ENCODE results near the gene CCDC27.

The CCDC27 gene

DNA sequence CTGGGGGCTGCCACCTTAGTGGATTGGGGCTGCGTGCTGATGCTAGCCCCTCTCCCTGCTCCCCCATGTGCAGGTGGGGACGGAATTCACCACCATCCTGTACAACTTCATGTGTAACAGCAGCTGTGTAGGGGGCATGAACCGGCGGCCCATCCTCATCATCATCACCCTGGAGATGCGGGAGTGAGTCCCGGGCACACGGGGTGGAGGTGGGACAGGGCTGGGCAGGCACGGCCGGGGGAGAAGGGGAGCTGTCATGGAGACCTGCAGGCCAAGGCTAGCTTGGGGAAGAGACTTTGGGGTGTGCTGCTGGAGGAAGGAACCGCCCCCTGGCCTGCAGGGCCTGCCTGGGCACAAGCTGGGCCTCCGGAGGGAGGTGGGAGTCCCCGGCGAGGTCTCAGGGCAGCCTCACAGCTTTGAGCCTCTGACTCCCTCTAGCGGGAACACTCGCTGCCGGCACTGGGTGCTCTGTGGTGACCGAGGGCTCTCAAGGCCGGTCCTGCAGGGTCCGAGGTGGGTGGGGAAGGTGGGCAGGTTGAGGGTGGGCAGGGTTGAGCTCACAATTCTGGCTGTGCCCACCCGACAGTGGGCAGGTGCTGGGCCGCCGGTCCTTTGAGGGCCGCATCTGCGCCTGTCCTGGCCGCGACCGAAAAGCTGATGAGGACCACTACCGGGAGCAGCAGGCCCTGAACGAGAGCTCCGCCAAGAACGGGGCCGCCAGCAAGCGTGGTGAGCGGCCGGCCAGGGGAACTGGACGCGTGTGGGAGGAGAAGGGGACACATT lies 25.0 kb upstream of the CCDC27 start:
- Mint-ChIP-seq H3K4me3 (no peak overlapping the region), H3K27me3 (ENCODE audit: low read depth) (no peaks in the 10 kb centered on the region), H3K4me1 (ENCODE audit: low read depth) (peaks cover 2% of the 10 kb centered on the region), H3K27ac (no peak overlapping the region), H3K9me3 (no peaks in the 10 kb centered on the region), H3K36me3 (ENCODE audit: low read depth) (no peaks in the 10 kb centered on the region)
- DNase-seq (ENCODE audit: low spot score): no peak

DNA sequence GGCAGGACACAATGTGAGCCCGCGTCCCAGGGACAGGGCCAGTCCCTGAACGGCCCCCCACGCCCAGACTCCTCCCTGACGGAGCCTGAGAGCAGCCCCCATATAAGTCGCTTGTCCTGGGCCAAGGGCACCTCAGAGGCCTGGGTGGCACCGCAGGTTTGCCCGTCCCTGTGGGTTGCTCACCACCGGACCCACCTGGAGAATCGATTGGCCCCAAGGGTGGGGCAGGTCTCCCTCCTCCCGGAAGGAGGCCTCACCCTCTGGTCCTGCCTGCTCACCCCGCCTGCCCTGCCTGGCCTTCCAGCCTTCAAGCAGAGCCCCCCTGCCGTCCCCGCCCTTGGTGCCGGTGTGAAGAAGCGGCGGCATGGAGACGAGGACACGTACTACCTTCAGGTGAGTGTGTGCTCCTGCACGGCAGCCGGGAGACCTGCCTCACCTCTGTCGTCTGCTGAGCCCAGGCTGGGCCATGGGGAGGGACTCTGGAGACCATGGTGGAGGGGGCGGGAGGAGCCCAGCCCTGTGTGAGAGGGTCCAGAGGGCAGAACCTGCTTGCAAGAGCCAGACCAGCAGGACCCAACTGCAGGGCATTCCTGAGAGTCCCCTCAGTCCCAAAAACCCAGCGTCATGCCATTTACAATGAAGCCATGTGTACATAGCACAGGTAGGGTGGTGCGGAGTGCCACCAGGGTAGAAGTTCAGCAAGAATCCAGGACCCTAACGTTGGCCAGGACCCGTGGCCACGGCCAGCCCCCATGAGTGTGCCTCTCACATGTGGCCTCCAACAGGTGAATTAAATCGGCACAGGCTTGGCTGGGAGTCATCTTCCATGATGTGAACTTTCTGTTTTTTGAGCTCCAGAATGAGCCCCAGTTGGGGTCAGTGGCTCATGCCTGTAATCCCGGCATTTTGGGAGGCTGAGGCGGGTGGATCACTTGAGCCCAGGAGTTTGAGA lies 24.1 kb upstream of the CCDC27 start:
- no peak overlapping the region for H3K4me3 Mint-ChIP-seq
- H3K27me3 Mint-ChIP-seq (ENCODE audit: low read depth): no peaks in the 10 kb centered on the region
- no peaks in the 10 kb centered on the region for H3K36me3 Mint-ChIP-seq (ENCODE audit: low read depth)
- H3K27ac Mint-ChIP-seq: no peak overlapping the region
- no peaks in the 10 kb centered on the region for H3K9me3 Mint-ChIP-seq
- DNase-seq (ENCODE audit: low spot score): no peak
- peaks cover 2% of the 10 kb centered on the region for H3K4me1 Mint-ChIP-seq (ENCODE audit: low read depth)

DNA sequence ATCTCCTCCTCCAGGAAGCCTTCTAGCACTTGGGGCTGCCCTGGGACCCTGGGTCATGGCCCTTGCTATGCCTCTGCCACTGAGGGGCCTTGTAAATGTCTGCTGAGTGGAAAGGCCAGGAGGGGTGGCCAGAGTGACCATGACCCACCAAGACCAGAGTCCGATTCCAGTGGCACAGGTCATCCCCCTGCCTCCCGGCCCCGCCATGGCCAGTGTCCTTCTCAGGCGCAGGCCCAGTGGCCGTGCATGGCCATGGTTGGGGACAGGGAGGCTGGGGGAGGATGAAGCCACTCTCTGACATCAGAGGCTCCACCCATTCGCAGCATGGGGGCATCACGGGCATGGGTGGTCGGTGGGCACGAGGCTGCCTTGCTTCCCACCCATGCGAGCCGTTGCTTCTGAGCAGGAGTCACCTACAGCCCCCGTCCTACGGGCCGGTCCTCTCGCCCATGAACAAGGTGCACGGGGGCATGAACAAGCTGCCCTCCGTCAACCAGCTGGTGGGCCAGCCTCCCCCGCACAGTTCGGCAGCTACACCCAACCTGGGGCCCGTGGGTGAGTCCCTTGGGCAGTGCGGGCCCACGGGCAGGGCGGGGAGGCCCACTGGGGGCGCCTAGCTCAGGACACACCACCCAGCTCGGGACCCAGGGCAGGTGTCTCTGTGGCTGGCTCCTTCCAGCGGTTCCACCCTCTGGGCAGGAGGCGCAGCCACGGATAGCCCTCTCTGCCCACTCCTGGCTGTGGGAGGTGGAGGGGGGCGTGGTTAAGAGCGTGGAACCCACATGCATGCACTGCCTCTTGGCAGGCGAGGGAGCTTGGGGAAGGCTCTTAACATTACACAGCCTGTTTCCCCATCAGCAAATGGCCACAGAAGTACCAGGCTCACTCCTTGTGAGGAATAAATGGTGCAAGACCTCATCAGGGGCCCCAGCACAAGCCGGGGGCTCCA lies 22.4 kb upstream of the CCDC27 start:
- H3K4me3 Mint-ChIP-seq: no peak overlapping the region

DNA sequence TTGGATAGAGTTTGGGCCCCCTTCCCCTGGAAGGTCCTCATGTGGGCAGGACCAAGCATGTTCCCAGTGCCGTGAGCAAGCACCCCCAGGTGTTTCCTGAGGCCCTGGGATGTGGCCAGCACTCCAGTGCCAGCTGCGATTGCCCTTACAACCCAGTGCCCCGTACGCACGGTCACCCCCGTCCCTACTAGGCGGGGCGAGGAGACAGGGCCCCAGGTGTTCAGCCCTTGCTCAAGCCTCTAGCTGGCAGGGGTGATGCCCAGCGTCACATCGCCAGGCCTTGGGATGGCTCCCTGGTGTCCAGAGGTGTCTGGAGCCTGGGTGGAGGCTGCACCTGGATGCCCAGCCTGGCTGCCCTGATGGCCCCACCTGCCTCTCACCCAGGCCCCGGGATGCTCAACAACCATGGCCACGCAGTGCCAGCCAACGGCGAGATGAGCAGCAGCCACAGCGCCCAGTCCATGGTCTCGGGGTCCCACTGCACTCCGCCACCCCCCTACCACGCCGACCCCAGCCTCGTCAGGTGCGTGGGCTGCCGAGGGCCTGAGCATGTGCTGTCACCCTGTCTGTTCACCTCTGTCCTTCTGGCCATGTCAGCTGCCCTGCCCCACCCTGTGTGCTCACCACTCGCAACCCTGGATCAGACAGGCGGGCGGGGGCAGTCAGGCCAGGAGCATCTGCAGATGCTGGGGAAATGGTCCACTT lies 21.6 kb upstream of the CCDC27 start:
- H3K27me3 Mint-ChIP-seq (ENCODE audit: low read depth): no peaks in the 10 kb centered on the region
- no peak for DNase-seq (ENCODE audit: low spot score)
- H3K9me3 Mint-ChIP-seq: no peaks in the 10 kb centered on the region
- H3K36me3 Mint-ChIP-seq (ENCODE audit: low read depth): no peaks in the 10 kb centered on the region
- no peaks in the 10 kb centered on the region for H3K4me1 Mint-ChIP-seq (ENCODE audit: low read depth)
- no peak overlapping the region for H3K4me3 Mint-ChIP-seq
- no peak overlapping the region for H3K27ac Mint-ChIP-seq

More for the DNA sequence above, 22.4 kb upstream of the CCDC27 start:
- Mint-ChIP-seq H3K4me1 (ENCODE audit: low read depth) (no peaks in the 10 kb centered on the region), H3K27me3 (ENCODE audit: low read depth) (no peaks in the 10 kb centered on the region), H3K9me3 (no peaks in the 10 kb centered on the region), H3K27ac (no peak overlapping the region), H3K36me3 (ENCODE audit: low read depth) (no peaks in the 10 kb centered on the region)
- no peak for DNase-seq (ENCODE audit: low spot score)

DNA sequence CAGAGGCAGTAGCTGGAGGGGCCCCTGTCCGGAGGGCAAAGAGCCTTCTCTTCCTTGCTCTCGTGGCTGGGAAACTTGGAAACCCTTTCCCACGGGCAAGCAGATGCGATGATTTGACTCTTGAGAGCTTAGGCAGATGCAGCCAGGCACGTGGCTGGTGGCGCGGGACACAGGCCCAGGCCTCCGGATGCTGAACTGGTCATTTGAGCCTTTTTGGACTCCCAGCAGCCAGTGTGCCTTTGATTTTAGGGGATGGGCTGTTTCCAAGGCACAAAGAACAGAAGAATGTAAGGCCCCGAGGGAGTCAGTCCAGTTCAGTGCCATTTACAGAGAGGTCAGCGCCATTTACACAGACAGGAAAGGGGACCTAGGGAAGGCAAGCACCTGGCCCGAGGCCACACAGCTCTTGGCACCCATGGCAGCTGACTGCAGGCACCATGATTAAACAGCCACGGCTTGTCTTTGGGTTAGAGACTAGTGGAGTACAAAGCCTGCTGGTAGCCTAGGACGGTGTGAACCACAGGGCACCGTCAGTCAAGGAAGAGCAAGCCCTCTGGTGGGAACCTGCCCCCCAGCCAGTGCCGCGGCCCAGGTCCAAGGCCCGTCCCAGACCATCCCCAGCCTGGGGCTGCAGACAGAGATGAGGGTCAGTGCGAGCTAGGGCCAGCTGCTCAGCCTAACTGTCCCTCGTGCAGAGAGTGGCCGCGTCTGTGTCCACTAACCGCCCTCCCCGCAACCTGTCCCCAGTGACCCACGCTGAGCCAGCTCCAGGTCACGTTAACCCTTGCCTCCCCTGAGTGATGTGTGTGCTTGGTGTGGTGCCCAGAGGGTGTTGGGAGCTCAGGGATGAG lies 20.4 kb upstream of the CCDC27 start:
- Mint-ChIP-seq H3K36me3 (ENCODE audit: low read depth) (no peaks in the 10 kb centered on the region), H3K9me3 (no peaks in the 10 kb centered on the region), H3K4me1 (ENCODE audit: low read depth) (peaks cover 1% of the 10 kb centered on the region), H3K4me3 (no peak overlapping the region), H3K27me3 (ENCODE audit: low read depth) (no peaks in the 10 kb centered on the region), H3K27ac (no peak overlapping the region)
- no peak for DNase-seq (ENCODE audit: low spot score)

DNA sequence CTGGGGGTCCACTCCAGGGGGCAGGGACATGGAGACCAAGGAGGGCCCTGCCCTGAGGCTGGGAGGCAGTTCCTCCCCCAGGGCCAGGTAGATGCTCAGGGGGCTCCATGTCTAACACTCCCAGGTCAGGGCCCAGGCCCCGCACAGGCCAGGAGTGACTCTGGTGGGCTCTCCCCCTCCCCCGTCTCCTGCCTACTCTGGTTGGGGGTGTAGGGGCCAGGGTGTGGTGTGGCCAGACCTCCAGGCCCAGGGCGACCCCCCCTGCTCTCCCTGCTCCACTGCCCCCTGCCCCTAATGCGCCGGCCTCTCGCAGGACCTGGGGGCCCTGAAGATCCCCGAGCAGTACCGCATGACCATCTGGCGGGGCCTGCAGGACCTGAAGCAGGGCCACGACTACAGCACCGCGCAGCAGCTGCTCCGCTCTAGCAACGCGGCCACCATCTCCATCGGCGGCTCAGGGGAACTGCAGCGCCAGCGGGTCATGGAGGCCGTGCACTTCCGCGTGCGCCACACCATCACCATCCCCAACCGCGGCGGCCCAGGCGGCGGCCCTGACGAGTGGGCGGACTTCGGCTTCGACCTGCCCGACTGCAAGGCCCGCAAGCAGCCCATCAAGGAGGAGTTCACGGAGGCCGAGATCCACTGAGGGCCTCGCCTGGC lies 19.7 kb upstream of the CCDC27 start:
- H3K27me3 Mint-ChIP-seq (ENCODE audit: low read depth): no peaks in the 10 kb centered on the region
- no peaks in the 10 kb centered on the region for H3K36me3 Mint-ChIP-seq (ENCODE audit: low read depth)
- no peak overlapping the region for H3K4me3 Mint-ChIP-seq
- peaks cover 1% of the 10 kb centered on the region for H3K4me1 Mint-ChIP-seq (ENCODE audit: low read depth)
- H3K9me3 Mint-ChIP-seq: no peaks in the 10 kb centered on the region
- H3K27ac Mint-ChIP-seq: no peak overlapping the region
- DNase-seq (ENCODE audit: low spot score): no peak

DNA sequence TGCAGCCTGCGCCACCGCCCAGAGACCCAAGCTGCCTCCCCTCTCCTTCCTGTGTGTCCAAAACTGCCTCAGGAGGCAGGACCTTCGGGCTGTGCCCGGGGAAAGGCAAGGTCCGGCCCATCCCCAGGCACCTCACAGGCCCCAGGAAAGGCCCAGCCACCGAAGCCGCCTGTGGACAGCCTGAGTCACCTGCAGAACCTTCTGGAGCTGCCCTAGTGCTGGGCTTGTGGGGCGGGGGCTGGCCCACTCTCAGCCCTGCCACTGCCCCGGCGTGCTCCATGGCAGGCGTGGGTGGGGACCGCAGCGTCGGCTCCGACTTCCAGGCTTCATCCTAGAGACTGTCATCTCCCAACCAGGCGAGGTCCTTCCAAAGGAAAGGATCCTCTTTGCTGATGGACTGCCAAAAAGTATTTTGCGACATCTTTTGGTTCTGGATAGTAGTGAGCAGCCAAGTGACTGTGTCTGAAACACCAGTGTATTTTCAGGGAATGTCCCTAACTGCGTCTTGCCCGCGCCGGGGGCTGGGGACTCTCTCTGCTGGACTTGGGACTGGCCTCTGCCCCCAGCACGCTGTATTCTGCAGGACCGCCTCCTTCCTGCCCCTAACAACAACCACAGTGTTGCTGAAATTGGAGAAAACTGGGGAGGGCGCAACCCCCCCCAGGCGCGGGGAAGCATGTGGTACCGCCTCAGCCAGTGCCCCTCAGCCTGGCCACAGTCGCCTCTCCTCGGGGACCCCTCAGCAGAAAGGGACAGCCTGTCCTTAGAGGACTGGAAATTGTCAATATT lies 19.0 kb upstream of the CCDC27 start:
- Mint-ChIP-seq H3K4me3 (no peak overlapping the region), H3K4me1 (ENCODE audit: low read depth) (peaks cover 1% of the 10 kb centered on the region), H3K36me3 (ENCODE audit: low read depth) (no peaks in the 10 kb centered on the region), H3K27me3 (ENCODE audit: low read depth) (no peaks in the 10 kb centered on the region), H3K27ac (no peak overlapping the region), H3K9me3 (no peaks in the 10 kb centered on the region)
- no peak for DNase-seq (ENCODE audit: low spot score)

DNA sequence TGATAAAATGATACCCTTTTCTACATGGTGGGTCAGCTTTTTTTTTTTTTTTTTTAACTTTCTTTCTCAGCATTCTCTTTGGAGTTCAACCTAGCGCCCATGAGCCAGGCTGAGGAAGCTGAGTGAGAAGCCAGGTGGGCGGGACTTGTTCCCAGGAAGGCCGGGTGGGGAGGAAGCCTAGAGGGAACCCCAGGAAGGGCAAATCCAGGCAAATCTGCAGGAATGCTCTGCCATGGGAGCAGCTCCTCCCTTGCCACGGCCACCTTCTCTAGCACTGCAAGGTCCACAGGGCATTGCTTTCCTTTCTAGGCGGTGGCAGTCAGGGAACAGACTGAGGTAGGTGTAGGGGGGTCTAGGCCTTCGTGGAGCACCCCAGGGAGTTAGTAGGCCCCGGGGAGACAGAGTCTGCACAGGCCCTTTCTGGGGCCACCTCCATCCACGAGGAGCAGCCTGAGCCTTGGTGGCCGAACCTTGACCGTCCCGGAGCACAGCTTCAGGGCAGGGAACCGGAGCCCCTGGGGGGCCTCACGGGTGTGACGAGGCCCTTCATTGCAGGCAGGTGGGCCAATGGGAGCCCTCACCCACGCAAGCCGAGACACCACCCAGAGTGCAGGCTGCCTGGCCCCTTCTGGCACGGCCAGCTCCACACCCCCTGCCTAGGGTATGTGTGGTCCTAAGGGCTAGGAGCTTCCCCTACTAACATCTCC lies 18.2 kb upstream of the CCDC27 start:
- Mint-ChIP-seq H3K4me3 (no peak overlapping the region), H3K36me3 (ENCODE audit: low read depth) (no peaks in the 10 kb centered on the region), H3K9me3 (no peaks in the 10 kb centered on the region), H3K4me1 (ENCODE audit: low read depth) (peaks cover 1% of the 10 kb centered on the region), H3K27ac (no peak overlapping the region), H3K27me3 (ENCODE audit: low read depth) (no peaks in the 10 kb centered on the region)
- no peak for DNase-seq (ENCODE audit: low spot score)

DNA sequence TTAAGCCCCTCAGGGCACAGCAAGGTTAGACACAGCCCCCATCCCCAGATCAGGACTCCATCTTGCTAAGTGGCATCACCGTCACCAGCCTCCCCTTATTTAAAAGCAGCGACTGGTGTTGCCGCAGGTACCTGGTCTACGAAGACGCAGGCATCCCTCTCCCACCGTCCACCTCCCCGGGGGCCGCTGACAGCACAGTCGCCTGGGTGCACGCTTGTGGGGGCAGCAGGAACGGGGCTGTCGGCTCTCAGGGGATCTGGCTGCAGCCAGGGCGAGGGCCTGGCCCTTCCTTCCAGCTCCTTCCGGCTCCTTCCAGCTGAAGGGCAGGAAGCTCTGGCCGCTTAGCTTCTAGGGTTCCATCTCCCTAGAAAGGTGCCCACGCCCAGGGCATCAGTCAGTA lies 17.6 kb upstream of the CCDC27 start:
- Mint-ChIP-seq H3K9me3 (no peaks in the 10 kb centered on the region), H3K27ac (no peak overlapping the region), H3K36me3 (ENCODE audit: low read depth) (no peaks in the 10 kb centered on the region), H3K4me1 (ENCODE audit: low read depth) (peaks cover 1% of the 10 kb centered on the region), H3K4me3 (no peak overlapping the region), H3K27me3 (ENCODE audit: low read depth) (no peaks in the 10 kb centered on the region)
- DNase-seq (ENCODE audit: low spot score): no peak

DNA sequence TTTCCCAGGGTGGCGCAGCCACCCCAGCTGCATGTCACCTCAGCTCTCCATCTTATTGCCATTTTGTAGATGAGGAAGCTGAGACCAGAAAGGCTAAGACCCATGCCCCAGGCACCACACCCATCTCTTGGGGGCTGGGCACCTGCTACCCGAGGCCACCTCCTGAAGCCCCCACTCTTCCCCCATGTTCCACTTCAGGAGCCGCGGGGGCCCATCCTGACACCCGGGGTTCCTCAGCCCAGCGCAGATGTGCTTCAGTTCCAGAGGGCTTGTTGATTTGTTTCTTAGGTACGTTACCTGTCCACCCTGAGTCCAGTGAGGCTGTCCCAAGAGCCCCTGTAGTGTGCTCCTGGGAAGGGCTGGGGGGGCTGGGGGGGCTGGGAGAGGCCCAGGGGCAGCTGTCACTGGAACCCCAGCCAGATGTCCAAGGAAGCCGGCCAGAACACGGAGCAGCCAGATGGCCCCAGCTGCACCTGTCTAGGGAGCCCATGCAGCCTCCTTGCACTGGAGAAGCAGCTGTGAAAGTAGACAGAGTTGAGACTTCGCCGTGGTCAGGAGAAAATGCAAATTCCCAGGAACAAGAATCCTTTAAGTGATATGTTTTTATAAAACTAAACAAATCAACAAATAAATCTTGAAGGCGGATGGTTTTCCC lies 17.1 kb upstream of the CCDC27 start:
- Mint-ChIP-seq H3K27ac (no peak overlapping the region), H3K36me3 (ENCODE audit: low read depth) (no peaks in the 10 kb centered on the region), H3K4me1 (ENCODE audit: low read depth) (peaks cover 1% of the 10 kb centered on the region), H3K9me3 (no peaks in the 10 kb centered on the region), H3K27me3 (ENCODE audit: low read depth) (no peaks in the 10 kb centered on the region), H3K4me3 (no peak overlapping the region)
- DNase-seq (ENCODE audit: low spot score): no peak

DNA sequence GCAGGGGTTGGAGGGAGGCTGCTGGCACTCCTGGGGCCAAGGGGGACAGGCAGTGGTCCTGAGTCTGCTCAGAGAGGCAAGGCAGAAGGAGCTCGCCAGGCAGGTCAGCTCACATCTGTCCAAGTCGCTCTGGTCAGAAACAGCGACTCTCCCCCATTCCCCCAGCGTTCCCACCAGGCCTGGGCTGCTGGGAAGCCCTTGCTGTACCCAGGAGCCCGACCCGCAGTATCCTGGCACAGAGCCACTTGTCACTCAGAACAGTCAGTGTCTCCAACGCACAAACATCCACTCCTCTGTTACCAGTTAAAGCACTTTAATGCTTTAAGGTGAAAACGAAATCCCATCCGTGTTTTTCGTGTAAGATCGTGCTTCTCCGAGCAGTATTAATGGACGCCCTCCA lies 16.6 kb upstream of the CCDC27 start:
- no peak for DNase-seq (ENCODE audit: low spot score)
- H3K27ac Mint-ChIP-seq: no peak overlapping the region
- H3K9me3 Mint-ChIP-seq: no peaks in the 10 kb centered on the region
- no peaks in the 10 kb centered on the region for H3K36me3 Mint-ChIP-seq (ENCODE audit: low read depth)
- H3K4me1 Mint-ChIP-seq (ENCODE audit: low read depth): peaks cover 1% of the 10 kb centered on the region
- no peak overlapping the region for H3K4me3 Mint-ChIP-seq
- H3K27me3 Mint-ChIP-seq (ENCODE audit: low read depth): no peaks in the 10 kb centered on the region

Data from T-helper 2 cell treated with Interferon-gamma antibody and Interleukin-4, amounts not matched to agents 5 μg/mL and 100 μg/mL, for 36 hours (primary cell).